HG02884 (cell line): Measurements from ENCODE around the gene TBL1X.
A peak's percentile ranks its signal among the peaks of the same experiment; 100 is the strongest.

Experiments used
- ATAC-seq: cut with Tn5 transposase; IDR thresholded peaks from one replicate; pipeline ENCODE4 v1.9.1; 2021; ENCODE audit warnings: mild to moderate bottlenecking, moderate library complexity; ENCODE audit not compliant: unreplicated experiment

Gene TBL1X

GRCh38 chrX:9619133-9619532 lies 154.3 kb downstream of the TBL1X start:
- no peak for ATAC-seq

DNA sequence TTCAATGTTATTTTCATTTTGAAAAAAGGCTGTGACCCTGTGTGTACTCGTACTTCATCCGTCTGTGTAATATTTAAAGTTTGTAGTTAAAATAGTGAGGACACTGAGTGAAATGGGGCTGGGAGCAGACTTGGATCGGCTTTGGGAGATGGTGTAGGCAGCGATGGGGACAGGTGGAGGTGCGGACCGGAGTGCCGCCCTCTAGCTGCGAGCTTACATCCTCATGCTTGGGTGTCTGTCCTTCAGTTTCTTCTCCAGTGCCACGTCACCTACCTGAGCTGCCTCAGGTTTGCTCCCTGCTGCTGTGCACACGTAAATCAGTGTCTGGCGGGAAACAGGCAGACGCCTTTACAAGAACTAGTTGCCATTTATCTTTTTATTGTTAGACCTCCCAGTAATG lies 154.7 kb downstream of the TBL1X start:
- ATAC-seq, result no peak

GRCh38 chrX:9622128-9622527 lies 157.3 kb downstream of the TBL1X start:
- ATAC-seq, result no peak

DNA sequence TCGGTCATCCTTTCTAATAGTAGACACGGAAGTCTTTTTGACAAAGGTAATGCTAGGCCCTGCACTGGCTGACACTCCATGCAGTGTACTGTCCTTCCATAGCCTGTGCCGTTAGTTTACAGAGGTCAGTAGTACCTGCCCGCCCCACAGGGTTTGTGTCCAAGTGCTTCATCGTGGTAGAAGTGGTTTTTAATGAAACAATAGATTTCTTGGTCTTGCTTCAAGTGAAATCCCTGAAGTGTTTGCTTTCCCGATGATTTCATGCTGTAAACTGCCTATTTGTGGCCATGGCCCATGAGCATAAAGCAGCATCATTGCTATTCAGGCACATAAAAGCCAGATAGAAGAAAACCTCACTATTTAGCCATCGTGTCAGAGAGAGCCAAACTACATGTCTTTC lies 161.5 kb downstream of the TBL1X start:
- no peak for ATAC-seq

DNA sequence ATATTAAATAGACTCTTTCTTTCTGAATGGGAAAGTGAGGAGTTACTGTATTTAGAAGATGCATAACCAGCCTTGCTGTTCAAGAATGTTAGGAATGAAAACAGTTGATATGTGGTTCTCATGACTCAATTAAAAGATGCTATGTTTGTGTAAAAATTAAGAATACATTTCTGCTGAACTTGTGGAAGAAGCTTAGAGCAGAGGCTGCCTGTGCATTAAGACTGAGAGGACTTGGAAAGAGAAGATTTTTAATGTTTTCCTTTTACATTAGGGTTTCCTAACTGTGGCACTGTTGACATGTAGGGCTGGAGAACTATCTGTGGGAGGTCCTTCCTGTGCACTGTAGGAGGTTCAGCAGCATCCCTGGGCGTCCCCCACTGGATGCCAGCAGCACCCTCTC lies 163.1 kb downstream of the TBL1X start:
- ATAC-seq, result no peak

GRCh38 chrX:9628779-9629493 lies 164.1 kb downstream of the TBL1X start:
- no peak for ATAC-seq

- no peak for ATAC-seq
Measured at GRCh38 chrX:9634551-9634950, 169.7 kb downstream of the TBL1X start.

DNA sequence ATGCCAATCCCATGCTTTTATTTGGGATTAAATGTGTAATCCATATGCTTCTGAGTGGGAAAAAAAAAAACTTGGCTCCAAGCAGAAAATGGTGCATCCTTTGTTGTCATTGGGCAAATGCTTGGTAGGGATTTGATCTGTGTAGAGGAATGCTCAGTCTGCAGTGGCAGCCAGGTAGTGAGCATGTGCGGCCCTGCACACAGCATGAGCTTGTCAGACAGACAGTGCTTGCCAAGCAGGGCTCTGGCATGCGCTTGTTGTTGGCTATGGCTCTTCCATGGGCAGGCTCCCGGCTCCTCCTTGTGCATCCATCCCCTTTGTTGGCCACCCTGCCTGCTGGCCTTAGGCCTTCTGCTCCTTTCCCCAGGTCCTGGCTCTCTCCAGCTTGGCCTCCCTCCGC lies 170.5 kb downstream of the TBL1X start:
- ATAC-seq, result no peak

DNA sequence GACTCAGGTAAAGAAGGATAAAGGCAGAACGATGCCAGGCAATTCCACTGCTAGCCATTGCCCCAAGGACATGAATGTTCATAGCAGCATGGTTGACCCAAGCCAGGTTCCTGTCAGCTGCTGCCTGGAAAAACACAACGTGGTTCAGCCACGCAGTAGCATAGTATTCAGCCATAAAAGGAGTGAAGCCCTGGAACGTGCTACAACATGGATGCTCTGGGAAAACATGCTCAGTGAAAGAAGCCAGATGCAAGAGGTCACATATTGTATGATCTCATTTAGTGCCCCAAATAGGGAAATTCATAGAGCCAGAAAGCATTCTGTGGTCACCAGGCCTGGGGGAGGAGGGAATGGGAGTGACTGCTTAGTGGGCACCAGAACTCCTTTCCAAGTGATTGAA lies 170.9 kb downstream of the TBL1X start:
- ATAC-seq, result no peak

DNA sequence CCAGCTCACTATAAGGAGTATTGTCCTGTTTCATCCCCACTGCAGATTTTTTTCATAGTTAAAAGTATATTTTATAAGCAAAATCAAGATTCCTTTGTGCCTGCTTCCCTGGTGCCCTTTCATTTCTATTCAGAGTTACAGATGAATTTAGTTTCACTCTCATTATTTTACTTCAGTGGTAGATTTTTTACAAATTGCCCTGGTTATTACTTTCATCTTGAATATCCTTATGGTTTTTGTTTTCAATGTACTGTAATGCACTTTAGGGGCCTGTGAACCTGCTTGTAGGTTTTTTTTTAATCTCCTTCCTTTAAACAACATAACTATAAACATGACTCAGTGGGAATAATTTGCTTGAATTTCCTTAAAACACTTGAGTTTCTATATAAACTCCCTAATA lies 174.0 kb downstream of the TBL1X start:
- ATAC-seq, result no peak

GRCh38 chrX:9642270-9642995 lies 177.6 kb downstream of the TBL1X start:
- ATAC-seq, result no peak

GRCh38 chrX:9643807-9644206 lies 178.9 kb downstream of the TBL1X start:
- no peak for ATAC-seq

- ATAC-seq, result peak; percentile 65
Measured at GRCh38 chrX:9644335-9644734, 179.5 kb downstream of the TBL1X start.

DNA sequence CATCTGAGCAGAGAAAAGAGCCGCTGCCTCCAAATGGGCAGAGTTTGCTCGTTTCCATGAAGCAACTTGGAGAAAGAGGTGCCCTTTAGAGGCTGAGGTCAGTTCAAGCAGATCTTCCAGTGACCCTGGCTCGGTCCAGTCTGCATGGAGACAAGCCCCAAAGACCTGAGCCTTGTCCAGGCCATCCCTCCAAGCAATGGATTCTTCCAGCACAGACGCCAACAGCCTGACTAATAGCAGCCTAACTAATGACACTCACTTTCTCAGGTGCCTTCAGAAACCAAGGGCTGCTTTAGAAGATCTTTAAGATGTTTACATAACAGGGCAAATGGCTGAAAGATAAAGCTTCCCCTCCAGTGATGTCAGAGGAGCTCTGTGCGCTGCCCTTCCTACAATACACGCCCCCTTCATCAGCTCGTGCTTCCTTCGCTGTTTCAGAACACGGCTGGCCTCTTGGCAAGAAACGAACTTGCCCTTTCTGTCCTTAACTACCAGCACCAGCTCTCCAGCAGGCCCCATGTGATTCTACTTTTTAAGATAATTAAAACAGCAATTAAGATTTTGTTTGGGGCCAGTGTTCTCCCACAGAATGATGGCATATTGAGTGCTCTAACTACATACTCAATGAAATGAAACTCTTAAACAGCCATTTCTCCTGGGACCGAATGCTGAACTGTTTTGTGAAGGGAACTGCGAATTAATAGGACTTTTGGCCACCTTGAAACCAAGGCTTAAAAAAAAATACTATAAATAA lies 181.8 kb downstream of the TBL1X start:
- no peak for ATAC-seq

DNA sequence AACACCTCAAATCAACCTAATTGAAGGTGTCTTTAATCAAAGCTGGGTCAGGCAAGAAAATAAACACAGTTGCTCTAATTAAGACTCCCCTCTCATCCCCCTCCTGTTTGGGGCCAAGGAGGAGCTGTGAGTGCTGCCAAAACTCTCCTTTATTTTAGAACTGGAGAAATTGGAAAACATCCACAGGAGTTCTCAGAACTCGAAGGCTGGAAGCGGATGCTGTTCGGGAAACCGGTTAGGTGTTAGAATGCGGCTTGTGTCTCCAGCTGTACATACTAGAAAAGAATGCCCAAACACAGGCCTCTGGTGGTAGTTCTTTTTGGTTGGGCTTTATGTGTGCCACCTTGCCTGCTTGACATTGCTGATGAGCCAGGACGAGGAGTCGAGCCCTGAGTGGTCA lies 182.6 kb downstream of the TBL1X start:
- ATAC-seq, result no peak

DNA sequence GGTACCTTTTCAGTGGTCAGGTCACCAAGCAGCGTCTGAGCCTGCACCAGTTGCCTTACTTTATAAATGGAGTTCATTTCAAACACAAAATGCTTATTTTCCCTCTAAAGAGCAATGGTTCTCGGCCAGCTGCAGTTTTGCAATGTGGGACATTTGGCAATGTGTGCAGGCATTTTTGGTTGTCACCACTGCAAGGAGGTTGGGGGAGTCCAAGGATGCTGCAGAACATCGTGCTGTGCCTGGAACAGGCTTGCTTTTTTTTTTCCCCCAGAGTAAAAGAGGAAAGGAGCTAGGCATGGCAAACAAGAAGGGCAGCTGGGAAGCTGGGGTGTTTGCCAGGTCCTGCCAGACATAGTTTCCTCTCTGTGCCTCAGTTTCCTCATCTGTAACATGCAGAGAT lies 185.2 kb downstream of the TBL1X start:
- no peak for ATAC-seq

DNA sequence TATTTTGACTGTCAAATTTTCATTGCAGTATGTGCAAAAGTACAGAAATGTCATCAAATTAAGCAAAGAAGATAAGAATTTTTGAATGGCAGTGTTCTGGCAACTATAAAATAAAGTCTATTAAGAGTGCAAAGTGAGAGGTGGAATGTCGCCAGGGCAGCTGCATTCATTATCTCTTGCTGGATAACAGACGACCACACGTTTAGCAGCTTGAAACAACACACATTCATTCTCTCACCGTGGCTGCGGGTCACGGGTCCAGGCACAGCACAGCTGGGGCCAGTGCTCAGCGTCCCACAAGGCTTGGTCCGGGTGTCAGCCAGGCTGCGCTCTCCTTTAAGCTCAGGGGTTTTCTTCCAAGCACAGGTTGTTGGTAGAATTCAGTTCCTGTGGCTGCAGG lies 186.9 kb downstream of the TBL1X start:
- ATAC-seq, result no peak

DNA sequence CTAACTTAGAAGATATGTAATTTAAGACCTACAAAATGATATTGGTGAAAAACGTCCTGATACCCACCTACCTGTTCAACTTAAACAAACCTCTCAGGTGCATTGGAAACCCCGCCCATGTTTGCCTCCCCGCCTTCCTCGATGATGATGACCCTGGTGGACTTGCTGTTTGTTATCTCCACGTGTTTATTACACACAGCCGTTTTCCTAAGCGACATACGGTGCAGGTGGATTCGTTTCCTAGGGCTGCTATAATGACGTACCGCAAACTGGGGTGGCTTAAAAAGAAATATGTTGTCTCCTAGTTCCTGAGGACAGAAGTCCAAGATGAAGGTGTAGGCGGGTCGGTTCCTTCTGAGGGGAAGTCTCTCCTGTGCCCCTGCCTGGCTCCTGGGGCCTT lies 190.1 kb downstream of the TBL1X start:
- ATAC-seq, result no peak

DNA sequence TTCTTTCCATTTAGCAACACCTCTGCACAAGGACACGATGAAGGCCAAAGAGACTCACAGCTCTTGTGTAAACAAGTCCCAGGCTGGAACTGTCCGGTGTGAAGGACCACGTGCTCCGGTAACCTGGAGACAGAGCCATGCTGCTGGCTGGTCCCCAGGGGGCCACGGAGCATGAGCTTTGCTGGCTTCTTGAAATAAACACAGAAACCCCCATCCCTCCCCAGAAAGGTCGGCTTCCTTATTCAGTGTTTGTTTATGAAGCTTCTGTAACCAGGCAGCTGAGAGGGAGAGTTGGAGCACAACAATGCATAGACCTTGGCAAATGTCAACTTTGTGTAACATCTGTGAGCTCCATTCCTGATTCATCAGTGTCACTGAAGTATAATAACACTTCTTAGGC lies 191.4 kb downstream of the TBL1X start:
- ATAC-seq, result no peak

DNA sequence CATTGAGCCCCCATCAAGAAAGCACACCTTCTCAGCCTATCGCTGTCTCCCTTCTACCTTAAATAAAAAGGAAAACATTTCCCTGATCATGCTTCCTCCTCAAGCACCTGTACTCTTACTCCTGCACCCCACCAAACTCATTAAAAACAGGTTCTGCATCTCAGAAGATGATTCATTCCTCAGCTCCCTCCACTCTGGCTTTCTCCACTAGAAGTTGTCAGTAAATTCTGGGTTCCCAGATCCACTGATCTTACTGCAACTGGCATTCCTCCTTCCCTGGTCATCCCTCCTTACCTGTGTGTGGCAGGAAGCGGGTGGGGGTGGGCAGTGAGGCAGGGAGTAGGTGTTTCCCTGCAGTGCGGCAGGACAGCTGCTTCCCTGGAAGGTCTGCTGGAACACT lies 192.0 kb downstream of the TBL1X start:
- ATAC-seq, result no peak

GRCh38 chrX:9657590-9658256 lies 192.9 kb downstream of the TBL1X start:
- no peak for ATAC-seq
